ENCODE measurements around the gene KLF9. TPM values are rescaled to one million over a fixed set of nuclear protein-coding genes. Genes with fewer than 3 reads are reported as not detected.

Gene KLF9
- total RNA-seq, 1 donor from 2014 or later = 6.3 TPM

- H3K4me1 Mint-ChIP-seq = no peaks in the 10 kb centered on the region
- no peak overlapping the region for H3K27ac Mint-ChIP-seq
- no peaks in the 10 kb centered on the region for H3K36me3 Mint-ChIP-seq (ENCODE audit: low read depth)
- H3K27me3 Mint-ChIP-seq = peaks cover 4% of the 10 kb centered on the region
- ChIA-PET POLR2A (no interaction called here), CTCF (no interaction called here)
- TF ChIP-seq CTCF (IDR thresholded peaks at IDR 0.05) = no peak
- intact Hi-C loops (cut with micrococcal nuclease) = no loop called here
- no peak overlapping the region for H3K4me3 Mint-ChIP-seq
- DNase-seq = no peak
- no peaks in the 10 kb centered on the region for H3K9me3 Mint-ChIP-seq
- ATAC-seq (ENCODE audit: low read depth) = no peak
Measured at GRCh38 chr9:70452365-70452764, 37.9 kb upstream of the KLF9 start.

GRCh38 chr9:70451765-70452164 lies 37.3 kb upstream of the KLF9 start:
- intact Hi-C loops (cut with micrococcal nuclease) = no loop called here
- ChIA-PET CTCF (no interaction called here), POLR2A (no interaction called here)
- ATAC-seq (ENCODE audit: low read depth) (no peak), DNase-seq (no peak)
- TF ChIP-seq CTCF (IDR thresholded peaks at IDR 0.05) = no peak
- Mint-ChIP-seq H3K27ac (no peak overlapping the region), H3K4me3 (no peak overlapping the region), H3K4me1 (no peaks in the 10 kb centered on the region), H3K27me3 (peaks cover 4% of the 10 kb centered on the region), H3K36me3 (ENCODE audit: low read depth) (no peaks in the 10 kb centered on the region), H3K9me3 (no peaks in the 10 kb centered on the region)

DNA sequence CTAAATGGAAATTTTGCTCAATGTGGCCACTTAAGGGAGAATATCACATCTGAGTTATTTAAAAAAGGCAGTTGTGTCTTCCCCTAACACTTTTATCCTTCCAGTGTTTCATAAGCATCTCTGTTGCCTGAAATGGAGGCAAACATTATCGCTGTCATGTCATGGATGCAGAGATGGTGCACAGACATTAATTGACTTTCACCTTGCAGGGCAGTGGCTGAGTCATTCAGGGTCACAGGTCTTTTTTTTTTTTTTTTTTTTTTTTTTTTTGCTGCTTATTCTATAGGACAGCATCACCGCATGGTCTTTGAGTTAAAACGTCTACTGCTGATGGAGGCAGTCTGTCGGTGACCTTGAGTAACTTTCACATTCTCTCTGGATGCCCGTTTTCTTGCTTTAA lies 36.3 kb upstream of the KLF9 start:
- no peak overlapping the region for H3K4me3 Mint-ChIP-seq
- ChIA-PET POLR2A (interaction anchor here (1.3 kb wide), 1 partner anchor 16 kb away, joined by 5 read pairs; no protein-coding TSS in a partner anchor), CTCF (no interaction called here)
- intact Hi-C loops (cut with micrococcal nuclease) = no loop called here
- DNase-seq (no peak), ATAC-seq (ENCODE audit: low read depth) (no peak)
- H3K4me1 Mint-ChIP-seq = no peaks in the 10 kb centered on the region
- no peaks in the 10 kb centered on the region for H3K36me3 Mint-ChIP-seq (ENCODE audit: low read depth)
- H3K27ac Mint-ChIP-seq = no peak overlapping the region
- no peaks in the 10 kb centered on the region for H3K9me3 Mint-ChIP-seq
- TF ChIP-seq CTCF (IDR thresholded peaks at IDR 0.05) = no peak
- H3K27me3 Mint-ChIP-seq = peaks cover 4% of the 10 kb centered on the region

DNA sequence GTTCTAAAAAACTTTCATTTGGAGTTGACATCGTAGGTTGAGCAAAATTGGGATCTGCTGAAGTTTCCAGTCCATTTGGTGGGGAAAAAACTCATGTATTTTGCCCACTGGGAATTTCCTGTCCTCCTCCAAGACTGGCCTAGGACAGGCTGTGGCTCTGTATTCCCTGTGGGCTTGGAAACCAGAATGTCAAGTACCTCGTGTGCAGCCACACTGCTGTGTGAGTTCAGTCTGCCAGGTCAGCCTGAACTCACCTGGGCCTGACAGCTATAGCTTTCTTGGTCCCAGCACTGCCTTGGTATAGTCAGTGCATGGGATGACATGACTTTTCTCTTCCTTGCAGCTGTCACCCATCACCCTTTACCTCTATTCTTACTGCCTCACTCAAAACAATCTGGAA lies 35.0 kb upstream of the KLF9 start:
- peaks cover 4% of the 10 kb centered on the region for H3K27me3 Mint-ChIP-seq
- CTCF ChIA-PET = no interaction called here
- POLR2A ChIA-PET = no interaction called here
- ATAC-seq (ENCODE audit: low read depth) = no peak
- H3K27ac Mint-ChIP-seq = no peak overlapping the region
- TF ChIP-seq CTCF (IDR thresholded peaks at IDR 0.05) = no peak
- no peaks in the 10 kb centered on the region for H3K9me3 Mint-ChIP-seq
- no peak overlapping the region for H3K4me3 Mint-ChIP-seq
- no peaks in the 10 kb centered on the region for H3K4me1 Mint-ChIP-seq
- intact Hi-C loops (cut with micrococcal nuclease) = no loop called here
- no peak for DNase-seq
- H3K36me3 Mint-ChIP-seq (ENCODE audit: low read depth) = no peaks in the 10 kb centered on the region

DNA sequence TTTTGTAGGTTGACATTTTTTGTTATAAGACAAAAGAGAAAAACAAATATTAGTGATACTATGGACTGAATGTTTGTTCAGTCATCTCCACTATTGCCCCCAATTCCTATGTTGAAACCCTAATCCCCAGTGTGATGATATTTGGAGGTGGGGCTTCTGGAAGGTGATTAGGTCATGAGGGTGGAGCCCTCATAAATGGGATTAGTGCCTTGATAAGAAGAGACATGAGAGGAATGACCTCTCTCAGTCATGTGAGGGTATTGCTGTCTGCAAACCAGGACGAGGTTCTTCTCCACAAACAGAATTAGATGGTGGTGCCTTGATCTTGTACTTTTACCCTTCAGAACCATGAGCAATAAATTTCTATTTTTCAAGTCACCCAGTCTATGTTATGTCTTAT lies 34.5 kb upstream of the KLF9 start:
- TF ChIP-seq CTCF (IDR thresholded peaks at IDR 0.05) = no peak
- intact Hi-C loops (cut with micrococcal nuclease) = no loop called here
- ATAC-seq (ENCODE audit: low read depth) (no peak), DNase-seq (no peak)
- Mint-ChIP-seq H3K9me3 (no peaks in the 10 kb centered on the region), H3K27me3 (peaks cover 4% of the 10 kb centered on the region), H3K4me3 (no peak overlapping the region), H3K4me1 (no peaks in the 10 kb centered on the region), H3K27ac (no peak overlapping the region), H3K36me3 (ENCODE audit: low read depth) (no peaks in the 10 kb centered on the region)
- ChIA-PET POLR2A (no interaction called here), CTCF (no interaction called here)

All from activated B cell treated with CpG ODN at 0.5 μM for 24 hours (primary cell).